Posterior vena cava (tissue), 2 donors: ENCODE data around the gene KRT40. TPM values are rescaled to one million over a fixed set of nuclear protein-coding genes. Genes with fewer than 3 reads are reported as not detected.

Source experiments
- DNase-seq: peaks from one replicate; pipeline ENCODE4 v3.0.0-alpha.2; 2020; ENCODE audit warnings: low spot score
- intact Hi-C, 2 donors: fragments of 100-400 bp; cut with DNase I; formaldehyde crosslinking; loops; one replicate each; pipeline versions ENCODE4 v1.14.1 to v1.14.2; 2022 to 2023
- total RNA-seq, 2 donors: library from RNA; stranded (reverse); fragmentation: NEBNext Ultra II Directional; extraction: Animal tissue kit (Norgen Biotek cat#: 25700); gene quantifications; one replicate each; pipeline ENCODE4 v1.2.1, GENCODE V29; 2021
- donor health status: DM: yes; HTN: yes; CAD: no.
- donor health status: DM: yes; HTN: yes; CAD: no.

The KRT40 gene
- total RNA-seq, 2 donors from 2014 or later, result not detected

GRCh38 chr17:40958086-40958953 is 25.8 kb downstream of the KRT40 start:
- intact Hi-C loops, result no loop called here
- no peak for DNase-seq

- DNase-seq, result no peak
- intact Hi-C loops, result no loop called here
Measured at GRCh38 chr17:40956401-40957254, 27.5 kb downstream of the KRT40 start.

- intact Hi-C loops, result no loop called here
Measured at GRCh38 chr17:40953881-40954280, 30.2 kb downstream of the KRT40 start.

GRCh38 chr17:40952661-40953060 is 31.5 kb downstream of the KRT40 start:
- intact Hi-C loops, result no loop called here
- no peak for DNase-seq

More at GRCh38 chr17:40953881-40954280, 30.2 kb downstream of the KRT40 start:
- DNase-seq, result no peak

- intact Hi-C loops, result no loop called here
Measured at GRCh38 chr17:40952154-40952553, 32.0 kb downstream of the KRT40 start.

GRCh38 chr17:40951011-40951622 is 33.0 kb downstream of the KRT40 start:
- intact Hi-C loops, result no loop called here
- DNase-seq, result no peak

More at GRCh38 chr17:40952154-40952553, 32.0 kb downstream of the KRT40 start:
- DNase-seq, result no peak

GRCh38 chr17:40950176-40950575 is 34.0 kb downstream of the KRT40 start:
- no peak for DNase-seq
- intact Hi-C loops, result no loop called here

- intact Hi-C loops, result no loop called here
- DNase-seq, result no peak
Measured at GRCh38 chr17:40949418-40949817, 34.7 kb downstream of the KRT40 start.

- intact Hi-C loops, result no loop called here
- DNase-seq, result no peak
Measured at GRCh38 chr17:40947929-40948328, 36.2 kb downstream of the KRT40 start.

- no peak for DNase-seq
- intact Hi-C loops, result no loop called here
Measured at GRCh38 chr17:40945414-40945813, 38.7 kb downstream of the KRT40 start.

GRCh38 chr17:40944531-40944930 is 39.6 kb downstream of the KRT40 start:
- intact Hi-C loops, result no loop called here
- DNase-seq, result no peak

GRCh38 chr17:40942553-40942952 is 41.6 kb downstream of the KRT40 start:
- no peak for DNase-seq
- intact Hi-C loops, result no loop called here

- intact Hi-C loops, result no loop called here
Measured at GRCh38 chr17:40940266-40940665, 43.9 kb downstream of the KRT40 start.

GRCh38 chr17:40938981-40939380 is 45.1 kb downstream of the KRT40 start:
- intact Hi-C loops, result no loop called here
- no peak for DNase-seq

More at GRCh38 chr17:40940266-40940665, 43.9 kb downstream of the KRT40 start:
- no peak for DNase-seq

- DNase-seq, result no peak
- intact Hi-C loops, result no loop called here
Measured at GRCh38 chr17:40937384-40937819, 46.7 kb downstream of the KRT40 start, which contains the start of gene KRT23. Gene KRT23, minus strand, starts transcription at chr17:40937646. Its CDS starts 1,043 bp downstream, at chr17:40936603.

- intact Hi-C loops, result no loop called here
- no peak for DNase-seq
Measured at GRCh38 chr17:40936976-40937375, 47.1 kb downstream of the KRT40 start.

GRCh38 chr17:40936437-40936971 is 47.6 kb downstream of the KRT40 start:
- DNase-seq, result no peak
- intact Hi-C loops, result no loop called here

- DNase-seq, result no peak
- intact Hi-C loops, result no loop called here
Measured at GRCh38 chr17:40935624-40936023, 48.5 kb downstream of the KRT40 start.

- no peak for DNase-seq
- intact Hi-C loops, result no loop called here
Measured at GRCh38 chr17:40932608-40933007, 51.5 kb downstream of the KRT40 start.
